ENCODE data around the gene ANKRD13C.

ANKRD13C gene

GRCh38 chr1:70392626-70393025 lies 38.1 kb upstream of the ANKRD13C start:
- no peak for TF ChIP-seq CTCF (IDR thresholded peaks at IDR 0.05; ENCODE audit: insufficient read depth, low read depth, low read length, missing control alignments)
- DNase-seq (ENCODE audit: low read depth), result no peak
- H3K4me3 ChIP-seq (ENCODE audit: low read depth, low read length), result no peak overlapping the region

GRCh38 chr1:70387507-70387906 lies 33.0 kb upstream of the ANKRD13C start:
- no peak overlapping the region for H3K4me3 ChIP-seq (ENCODE audit: low read depth, low read length)
- no peak for TF ChIP-seq CTCF (IDR thresholded peaks at IDR 0.05; ENCODE audit: insufficient read depth, low read depth, low read length, missing control alignments)
- no peak for DNase-seq (ENCODE audit: low read depth)

GRCh38 chr1:70386121-70386520 lies 31.6 kb upstream of the ANKRD13C start:
- H3K4me3 ChIP-seq (ENCODE audit: low read depth, low read length), result no peak overlapping the region
- TF ChIP-seq CTCF (IDR thresholded peaks at IDR 0.05; ENCODE audit: insufficient read depth, low read depth, low read length, missing control alignments), result no peak
- DNase-seq (ENCODE audit: low read depth), result no peak

GRCh38 chr1:70385477-70385876 lies 31.0 kb upstream of the ANKRD13C start:
- no peak overlapping the region for H3K4me3 ChIP-seq (ENCODE audit: low read depth, low read length)
- no peak for TF ChIP-seq CTCF (IDR thresholded peaks at IDR 0.05; ENCODE audit: insufficient read depth, low read depth, low read length, missing control alignments)
- DNase-seq (ENCODE audit: low read depth), result peak; percentile 2

- no peak for TF ChIP-seq CTCF (IDR thresholded peaks at IDR 0.05; ENCODE audit: insufficient read depth, low read depth, low read length, missing control alignments)
Observed at GRCh38 chr1:70384542-70384941, 30.0 kb upstream of the ANKRD13C start.

GRCh38 chr1:70383483-70383882 lies 29.0 kb upstream of the ANKRD13C start:
- TF ChIP-seq CTCF (IDR thresholded peaks at IDR 0.05; ENCODE audit: insufficient read depth, low read depth, low read length, missing control alignments), result no peak
- no peak for DNase-seq (ENCODE audit: low read depth)
- H3K4me3 ChIP-seq (ENCODE audit: low read depth, low read length), result no peak overlapping the region

More at GRCh38 chr1:70384542-70384941, 30.0 kb upstream of the ANKRD13C start:
- H3K4me3 ChIP-seq (ENCODE audit: low read depth, low read length), result no peak overlapping the region
- DNase-seq (ENCODE audit: low read depth), result no peak

GRCh38 chr1:70382682-70383081 lies 28.2 kb upstream of the ANKRD13C start:
- H3K4me3 ChIP-seq (ENCODE audit: low read depth, low read length), result no peak overlapping the region
- no peak for TF ChIP-seq CTCF (IDR thresholded peaks at IDR 0.05; ENCODE audit: insufficient read depth, low read depth, low read length, missing control alignments)
- DNase-seq (ENCODE audit: low read depth), result peak; percentile 21

Data from GM12865 (cell line).